ENCODE data around the gene CLCN5.

GRCh38 chrX:50075630-50076339 is 153.4 kb downstream of the CLCN5 start:
- TF ChIP-seq POLR2A (IDR thresholded peaks at IDR 0.05; ENCODE audit: low read depth, low read length) (no peak), POLR2AphosphoS5 (IDR thresholded peaks at IDR 0.05; ENCODE audit: low read depth, low read length) (no peak), TAF1 (IDR thresholded peaks at IDR 0.05; ENCODE audit: borderline replicate concordance, low read depth, low read length) (no peak)
